H1 (cell line): Measurements from ENCODE around the gene C9orf43. TPM values are rescaled to one million over a fixed set of nuclear protein-coding genes. Genes with fewer than 3 reads are reported as not detected.

ENCODE experiments used
- CTCF ChIA-PET: fragments of 300-600 bp; sonication (Branson Sonifier 250); formaldehyde crosslinking; loops from one replicate; lab custom pipeline; 2021; ENCODE audit not compliant: partially characterized antibody; lab: Charles Lee
- POLR2A ChIA-PET: fragments of 300-600 bp; sonication (Branson Sonifier 250); formaldehyde crosslinking; loops from one replicate; lab custom pipeline; 2021; ENCODE audit warnings: inconsistent platforms; ENCODE audit not compliant: partially characterized antibody; lab: Charles Lee
- DNase-seq, 2 experiments: peaks; one replicate each; pipeline versions ENCODE4 v3.0.0 to v3.0.0-alpha.2; 2010 to 2022; ENCODE audit warnings: low spot score in 2 of 2, low read depth in 1 of 2, mixed read lengths in 1 of 2
- FAIRE-seq: peaks from 2 replicates; lab custom pipeline; 2011; peaks lifted over from hg19 to GRCh38; lab: Jason Lieb, UNC
- H2AFZ ChIP-seq: 2 replicates; pipeline ENCODE4 v1.8.1; 2012; ENCODE audit warnings: low read length, inconsistent platforms
- H2AK5ac ChIP-seq: 2 replicates; pipeline ENCODE4 v1.6.1; 2013; ENCODE audit warnings: low read depth, low read length
- H2BK120ac ChIP-seq: replicated peaks from 2 replicates; pipeline ENCODE3; 2013; ENCODE audit warnings: low read depth, low read length, inconsistent platforms
- H2BK12ac ChIP-seq: 2 replicates; pipeline ENCODE4 v1.6.1; 2013; ENCODE audit warnings: low read depth, low read length
- H2BK15ac ChIP-seq: 2 replicates; pipeline ENCODE4 v1.6.1; 2013; ENCODE audit warnings: low read length
- H2BK20ac ChIP-seq: 2 replicates; pipeline ENCODE4 v1.6.1; 2013; ENCODE audit warnings: low read length
- H2BK5ac ChIP-seq: 2 replicates; pipeline ENCODE4 v1.6.1; 2013; ENCODE audit warnings: low read depth, low read length
- H3K14ac ChIP-seq: 2 replicates; pipeline ENCODE4 v1.6.1; 2013; ENCODE audit warnings: inconsistent platforms; ENCODE audit not compliant: insufficient read length
- H3K18ac ChIP-seq: 2 replicates; pipeline ENCODE4 v1.6.1; 2013; ENCODE audit warnings: low read length; ENCODE audit errors: extremely low read depth
- H3K23ac ChIP-seq: 2 replicates; pipeline ENCODE4 v1.6.1; 2013; ENCODE audit warnings: inconsistent platforms; ENCODE audit not compliant: insufficient read length
- H3K23me2 ChIP-seq: 2 replicates; pipeline ENCODE4 v1.6.1; 2013; ENCODE audit warnings: low read depth, low read length
- H3K27ac ChIP-seq: 2 replicates; pipeline ENCODE4 v1.6.1; 2011; ENCODE audit warnings: low read depth, low read length, inconsistent platforms
- H3K27me3 ChIP-seq, 4 experiments: replicated peaks in 1 of 4; 1 replicate in 1 of 4; 2 replicates in 3 of 4; pipeline versions ENCODE4 v1.6.1 to v1.8.1; 2011 to 2013; ENCODE audit warnings: low read length in 3 of 4, mild to moderate bottlenecking in 3 of 4, inconsistent platforms in 2 of 4, mixed read lengths in 2 of 4, moderate library complexity in 1 of 4; ENCODE audit not compliant: control insufficient read depth in 3 of 4, insufficient read depth in 3 of 4; ENCODE audit errors: extremely low read depth in 1 of 4
- H3K36me3 ChIP-seq, 4 experiments: 2 replicates each; pipeline versions ENCODE4 v1.6.1 to v1.8.1; 2011 to 2013; ENCODE audit warnings: mild to moderate bottlenecking in 4 of 4, low read length in 3 of 4, moderate library complexity in 2 of 4, control low read depth in 1 of 4, inconsistent platforms in 1 of 4; ENCODE audit not compliant: insufficient read depth in 4 of 4, control insufficient read depth in 2 of 4
- H3K4ac ChIP-seq: replicated peaks from 2 replicates; pipeline ENCODE3; 2013; ENCODE audit warnings: low read length, low read depth, mixed read lengths, inconsistent platforms; ENCODE audit not compliant: insufficient read length
- H3K4me1 ChIP-seq, 4 experiments: replicated peaks in 1 of 4; 1 replicate in 1 of 4; 2 replicates in 3 of 4; pipeline versions ENCODE4 v1.6.1 to v1.8.1; 2011 to 2013; ENCODE audit warnings: low read length in 3 of 4, inconsistent platforms in 2 of 4, mixed read lengths in 1 of 4; ENCODE audit not compliant: insufficient read depth in 4 of 4, control insufficient read depth in 3 of 4
- H3K4me2 ChIP-seq, 2 experiments: 2 replicates each; pipeline versions ENCODE4 v1.6.1 to v1.8.1; 2011 to 2013; ENCODE audit warnings: low read depth in 2 of 2, low read length in 2 of 2, control low read depth in 1 of 2, inconsistent platforms in 1 of 2, mild to moderate bottlenecking in 1 of 2; ENCODE audit not compliant: insufficient read depth in 1 of 2
- H3K4me3 ChIP-seq, 4 experiments: fragments of 200-600, 300-600 bp in 1 of 4; sonication (generic), shearing (Covaris generic), sonication (Bioruptor Twin) in 1 of 4; 2 replicates each; pipeline versions ENCODE4 v1.5.1 to v1.8.1; 2011 to 2016; ENCODE audit warnings: low read length in 4 of 4, low read depth in 3 of 4, control low read depth in 2 of 4, inconsistent platforms in 2 of 4, mild to moderate bottlenecking in 2 of 4, mixed read lengths in 1 of 4, moderate library complexity in 1 of 4; ENCODE audit not compliant: insufficient read depth in 2 of 4; ENCODE audit errors: extremely low read depth in 1 of 4
- H3K56ac ChIP-seq: replicated peaks from 2 replicates; pipeline ENCODE3; 2013; ENCODE audit warnings: low read depth, mild to moderate bottlenecking, mixed read lengths, low read length, inconsistent platforms; ENCODE audit not compliant: insufficient read length
- H3K79me1 ChIP-seq: 2 replicates; pipeline ENCODE4 v1.6.1; 2013; ENCODE audit warnings: low read depth, low read length, control low read depth
- H3K79me2 ChIP-seq, 2 experiments: 2 replicates each; pipeline versions ENCODE4 v1.6.1 to v1.8.1; 2012 to 2013; ENCODE audit warnings: low read length in 2 of 2, mild to moderate bottlenecking in 2 of 2, inconsistent platforms in 1 of 2; ENCODE audit not compliant: insufficient read depth in 2 of 2, control insufficient read depth in 1 of 2
- H3K9ac ChIP-seq, 4 experiments: replicated peaks in 1 of 4; 1 replicate in 1 of 4; 2 replicates in 3 of 4; pipeline versions ENCODE4 v1.6.1 to v1.8.1; 2011 to 2013; ENCODE audit warnings: low read depth in 3 of 4, low read length in 3 of 4, control low read depth in 2 of 4, mild to moderate bottlenecking in 2 of 4, moderate library complexity in 2 of 4, inconsistent platforms in 1 of 4; ENCODE audit errors: extremely low read depth in 1 of 4
- H3K9me3 ChIP-seq, 2 experiments: 2 replicates each; pipeline versions ENCODE4 v1.6.1 to v1.8.1; 2012 to 2013; ENCODE audit warnings: mild to moderate bottlenecking in 2 of 2, moderate library complexity in 2 of 2, control low read depth in 1 of 2, inconsistent platforms in 1 of 2, low read depth in 1 of 2, low read length in 1 of 2, mixed read lengths in 1 of 2; ENCODE audit not compliant: insufficient read depth in 2 of 2
- H4K20me1 ChIP-seq, 2 experiments: replicated peaks in 1 of 2; 2 replicates each; pipeline versions ENCODE3 to v1.8.1; 2011 to 2013; ENCODE audit warnings: inconsistent platforms in 2 of 2, low read length in 2 of 2, mild to moderate bottlenecking in 1 of 2; ENCODE audit not compliant: insufficient read depth in 2 of 2, control insufficient read depth in 1 of 2
- H4K5ac ChIP-seq: 2 replicates; pipeline ENCODE4 v1.6.1; 2013; ENCODE audit warnings: low read length, low read depth, mixed read lengths, inconsistent platforms; ENCODE audit not compliant: insufficient read length
- H4K8ac ChIP-seq: 2 replicates; pipeline ENCODE4 v1.8.0; 2013; ENCODE audit warnings: mild to moderate bottlenecking, moderate library complexity, low read length, inconsistent platforms; ENCODE audit not compliant: insufficient read depth; ENCODE audit errors: extremely low read depth
- H4K91ac ChIP-seq: replicated peaks from 2 replicates; pipeline ENCODE3; 2013; ENCODE audit warnings: low read length, mixed read lengths, inconsistent platforms; ENCODE audit not compliant: insufficient read length
- ASH2L ChIP-seq: fragments of 200-600, 300-600 bp; sonication (generic); IDR thresholded peaks from one replicate; pipeline ENCODE4 v1.7.1; 2017; ENCODE audit warnings: low read length
- POU5F1 ChIP-seq: IDR thresholded peaks from 2 replicates; pipeline ENCODE4 v1.6.1; 2011; ENCODE audit warnings: low read depth, mild to moderate bottlenecking, low read length, moderate library complexity
- SUZ12 ChIP-seq: fragments of 200-600 bp; sonication (generic); IDR thresholded peaks from 2 replicates; pipeline ENCODE4 v1.6.1; 2012; ENCODE audit warnings: mild to moderate bottlenecking, inconsistent platforms, low read length, moderate library complexity, mixed read lengths
- WGBS, 2 experiments: shearing (Covaris generic) in 1 of 2; methylation state at CpG; one replicate each; pipeline versions ENCODE4 v1.1.6 to v1.1.7; 2013 to 2015; ENCODE audit warnings: low lambda C conversion rate in 2 of 2, mixed read lengths in 2 of 2, inconsistent platforms in 1 of 2, low coverage in 1 of 2, missing lambda C conversion rate in 1 of 2; ENCODE audit not compliant: insufficient replicate concordance in 2 of 2, insufficient coverage in 1 of 2, insufficient read length in 1 of 2; ENCODE audit errors: extremely low coverage in 1 of 2, missing lambda C conversion rate in 1 of 2; 5-methylcytosine and 5-hydroxymethylcytosine counted together
- polyA plus RNA-seq, 7 experiments: library from polyadenylated mRNA; depleted of rRNA in 3 of 7; stranded (reverse) in 5 of 7; unstranded in 2 of 7; fragments of >200 nt in 5 of 7; fragments of 200-250 nt in 2 of 7; gene quantifications; 1 replicate in 5 of 7; 2 replicates in 1 of 7; 4 replicates in 1 of 7; pipeline versions ENCODE4 v1.2.1 to v1.2.3, GENCODE V29; 2011 to 2013; ENCODE audit warnings: missing spikeins in 2 of 7, mixed read lengths in 2 of 7
- total RNA-seq: library from RNA; stranded (reverse); fragmentation: NEBNext Ultra II Directional; extraction: Animal tissue kit (Norgen Biotek cat#: 25700); gene quantifications from 2 replicates; pipeline ENCODE4 v1.2.1, GENCODE V29; 2021

The C9orf43 gene
- total and polyA plus RNA-seq, 2 of the 8 experiments (the other 6 are each of a cell fraction or from before 2014, with no cell fraction given) = 0.35 to 0.52 TPM

GRCh38 chr9:113425072-113425471, 14.5 kb downstream of the C9orf43 start:
- Histone ChIP-seq H3K27me3 (no peaks in the 10 kb centered on the region), H3K4me3 (no peak overlapping the region), H2AFZ (peak overlapping the region; percentile 94), H3K23ac (no peak overlapping the region), H2BK15ac (no peak overlapping the region), H2BK5ac (no peak overlapping the region), H3K14ac (no peak overlapping the region), H2BK120ac (peak overlapping the region; percentile 76), H4K91ac (no peak overlapping the region), H3K27ac (no peak overlapping the region), H3K18ac (no peak overlapping the region), H2BK20ac (peak overlapping the region; percentile 55; the same call in 1 of the 2 replicates), H3K79me1 (no peaks in the 10 kb centered on the region), H3K4me1 (no peaks in the 10 kb centered on the region), H3K9me3 (no peaks in the 10 kb centered on the region), H3K4ac (no peak overlapping the region), H3K4me2 (peak overlapping the region in 1 of 2 experiments; percentile 17; a peak in 1 of 4 replicates), H2BK12ac (no peak overlapping the region), H4K5ac (no peak overlapping the region), H4K8ac (no peak overlapping the region; the same call in 1 of the 2 replicates), H3K9ac (no peak overlapping the region), H3K36me3 (no peaks in the 10 kb centered on the region), H3K56ac (no peak overlapping the region), H2AK5ac (no peak overlapping the region), H3K79me2 (no peaks in the 10 kb centered on the region), H3K23me2 (no peaks in the 10 kb centered on the region), H4K20me1 (no peaks in the 10 kb centered on the region)
- no peak for DNase-seq
- 64% methylated on average over 2 of the region's 2 CpGs; no CpG with 5 or more reads in 1 of the 2 experiments for WGBS, 2 experiments
- no peak for FAIRE-seq
- POLR2A ChIA-PET = interaction anchor here (1.1 kb wide), 1 partner anchor 83 kb away, joined by 3 read pairs; no protein-coding TSS in a partner anchor
- CTCF ChIA-PET = interaction anchor here (1.5 to 4.0 kb wide), 3 partner anchors 21 to 230 kb away, joined by 3 to 13 read pairs (median 5); no protein-coding TSS in a partner anchor
- TF ChIP-seq ASH2L (peak; percentile 24), SUZ12 (no peak), POU5F1 (no peak)
